Smooth muscle cell (in vitro differentiated cells): ENCODE measurements around the gene EPB41L1. TPM values are rescaled to one million over a fixed set of nuclear protein-coding genes. Genes with fewer than 3 reads are reported as not detected.

Source experiments
- DNase-seq: peaks from one replicate; lab custom pipeline; 2025; ENCODE audit not compliant: unreplicated experiment; lab: John Stamatoyannopoulos, UW
- H2AFZ ChIP-seq: fragments of 200-600 bp; sonication (generic); 2 replicates; pipeline ENCODE4 v1.6.0; 2016; ENCODE audit warnings: antibody characterized with exemption, low read depth, mild to moderate bottlenecking
- H3F3A ChIP-seq: fragments of 200-600 bp; sonication (generic); 2 replicates; pipeline ENCODE4 v1.6.0; 2017; ENCODE audit warnings: antibody characterized with exemption, low read depth
- H3K27ac ChIP-seq: fragments of 200-600 bp; sonication (generic); 2 replicates; pipeline ENCODE4 v1.5.1; 2016; ENCODE audit warnings: low read depth, mild to moderate bottlenecking
- H3K27me3 ChIP-seq: fragments of 200-600 bp; sonication (generic); 2 replicates; pipeline ENCODE4 v1.6.1; 2016; ENCODE audit warnings: low read depth, mild to moderate bottlenecking
- H3K36me3 ChIP-seq: fragments of 200-600 bp; sonication (generic); 2 replicates; pipeline ENCODE4 v1.5.1; 2016; ENCODE audit warnings: low read depth
- H3K4me1 ChIP-seq: fragments of 200-600 bp; sonication (generic); 2 replicates; pipeline ENCODE4 v1.5.1; 2016; ENCODE audit warnings: low read depth
- H3K4me2 ChIP-seq: fragments of 200-600 bp; sonication (generic); 2 replicates; pipeline ENCODE4 v1.6.0; 2016; ENCODE audit warnings: mild to moderate bottlenecking
- H3K4me3 ChIP-seq: fragments of 200-600 bp; sonication (generic); 2 replicates; pipeline ENCODE4 v1.5.1; 2016; ENCODE audit warnings: mild to moderate bottlenecking
- H3K79me2 ChIP-seq: fragments of 200-600 bp; sonication (generic); 2 replicates; pipeline ENCODE4 v1.6.0; 2016; ENCODE audit warnings: low read depth, mild to moderate bottlenecking
- H3K9ac ChIP-seq: fragments of 200-600 bp; sonication (generic); 2 replicates; pipeline ENCODE4 v1.6.0; 2016; ENCODE audit warnings: low read depth
- H3K9me3 ChIP-seq: fragments of 200-600 bp; sonication (generic); replicated peaks from 2 replicates; pipeline ENCODE4 v1.5.1; 2016; ENCODE audit warnings: low read depth
- H4K20me1 ChIP-seq: fragments of 200-600 bp; sonication (generic); 2 replicates; pipeline ENCODE4 v1.6.0; 2016; ENCODE audit warnings: low read depth
- WGBS: methylation state at CpG from one replicate; pipeline ENCODE4 v1.1.7; 2016; ENCODE audit warnings: low lambda C conversion rate; 5-methylcytosine and 5-hydroxymethylcytosine counted together
- polyA plus RNA-seq: library from polyadenylated mRNA; unstranded; fragments of >200 nt; fragmentation: Nextera tagmentation; extraction: Ambion mirVana; gene quantifications from 2 replicates; pipeline ENCODE4 v1.2.1, GENCODE V29; 2016
- total RNA-seq: library from RNA; depleted of rRNA; stranded (reverse); fragments of >200 nt; gene quantifications from 2 replicates; pipeline ENCODE4 v1.2.3, GENCODE V29; 2014
- TF ChIP-seq, protein P1 (sequence below): fragments of 200-600 bp; sonication (generic); IDR thresholded peaks from 2 replicates; pipeline ENCODE4 v1.5.1; 2017; ENCODE audit warnings: borderline replicate concordance, mild to moderate bottlenecking, antibody characterized with exemption; ENCODE audit not compliant: insufficient read depth, poor library complexity, severe bottlenecking

The EPB41L1 gene
- total and polyA plus RNA-seq, 2 experiments from 2014 or later: 14.8 to 18.0 TPM

DNA sequence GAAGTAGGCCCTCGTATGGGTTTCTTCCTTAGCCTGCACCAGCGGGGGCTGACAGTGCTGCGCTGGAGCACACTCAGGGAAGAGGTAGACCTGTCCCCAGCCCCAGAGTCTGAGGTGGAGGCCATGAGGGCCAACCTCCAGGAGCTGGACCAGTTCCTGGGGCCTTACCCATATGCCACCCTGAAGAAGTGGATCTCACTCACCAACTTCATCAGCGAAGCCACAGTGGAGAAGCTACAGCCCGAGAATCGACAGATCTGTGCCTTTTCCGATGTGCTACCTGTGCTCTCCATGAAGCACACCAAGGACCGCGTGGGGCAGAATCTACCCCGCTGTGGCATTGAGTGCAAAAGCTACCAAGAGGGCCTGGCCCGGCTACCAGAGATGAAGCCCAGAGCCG lies 85.5 kb downstream of the EPB41L1 start:
- Histone ChIP-seq H3F3A (no peaks in the 10 kb centered on the region), H2AFZ (no peak overlapping the region), H3K9me3 (no peaks in the 10 kb centered on the region), H3K4me3 (no peak overlapping the region), H3K27me3 (no peaks in the 10 kb centered on the region), H3K9ac (no peak overlapping the region), H3K4me2 (no peak overlapping the region), H4K20me1 (peaks cover 29% of the 10 kb centered on the region), H3K4me1 (peaks cover 7% of the 10 kb centered on the region), H3K27ac (no peak overlapping the region), H3K79me2 (peaks cover 63% of the 10 kb centered on the region), H3K36me3 (peaks cover 8% of the 10 kb centered on the region)
- TF ChIP-seq, protein P1, sequence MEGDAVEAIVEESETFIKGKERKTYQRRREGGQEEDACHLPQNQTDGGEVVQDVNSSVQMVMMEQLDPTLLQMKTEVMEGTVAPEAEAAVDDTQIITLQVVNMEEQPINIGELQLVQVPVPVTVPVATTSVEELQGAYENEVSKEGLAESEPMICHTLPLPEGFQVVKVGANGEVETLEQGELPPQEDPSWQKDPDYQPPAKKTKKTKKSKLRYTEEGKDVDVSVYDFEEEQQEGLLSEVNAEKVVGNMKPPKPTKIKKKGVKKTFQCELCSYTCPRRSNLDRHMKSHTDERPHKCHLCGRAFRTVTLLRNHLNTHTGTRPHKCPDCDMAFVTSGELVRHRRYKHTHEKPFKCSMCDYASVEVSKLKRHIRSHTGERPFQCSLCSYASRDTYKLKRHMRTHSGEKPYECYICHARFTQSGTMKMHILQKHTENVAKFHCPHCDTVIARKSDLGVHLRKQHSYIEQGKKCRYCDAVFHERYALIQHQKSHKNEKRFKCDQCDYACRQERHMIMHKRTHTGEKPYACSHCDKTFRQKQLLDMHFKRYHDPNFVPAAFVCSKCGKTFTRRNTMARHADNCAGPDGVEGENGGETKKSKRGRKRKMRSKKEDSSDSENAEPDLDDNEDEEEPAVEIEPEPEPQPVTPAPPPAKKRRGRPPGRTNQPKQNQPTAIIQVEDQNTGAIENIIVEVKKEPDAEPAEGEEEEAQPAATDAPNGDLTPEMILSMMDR: no peak
- 97% methylated on average over 12 of the region's 12 CpGs for WGBS
- no peak for DNase-seq

DNA sequence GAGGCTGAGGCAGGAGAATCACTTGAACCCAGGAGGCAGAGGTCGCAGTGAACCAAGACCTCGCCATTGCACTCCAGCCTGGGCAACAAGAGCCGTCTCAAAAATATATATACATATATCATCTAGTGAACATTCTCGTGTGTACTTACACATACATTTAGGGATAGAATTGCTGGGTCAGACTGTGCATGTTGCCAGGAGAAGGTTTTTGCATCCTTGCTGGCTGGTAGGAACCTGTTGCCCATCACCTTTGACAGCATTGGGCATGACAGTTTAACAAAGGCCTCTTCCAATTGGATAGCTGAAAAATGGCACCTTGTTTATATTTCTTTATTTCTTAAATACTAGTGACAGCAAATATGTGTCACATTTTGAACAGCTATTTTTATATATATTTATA lies 87.1 kb downstream of the EPB41L1 start:
- H3K9me3 ChIP-seq: no peaks in the 10 kb centered on the region
- H4K20me1 ChIP-seq: peaks cover 35% of the 10 kb centered on the region
- H3K36me3 ChIP-seq: peaks cover 15% of the 10 kb centered on the region
- H3K27me3 ChIP-seq: no peaks in the 10 kb centered on the region
- no peak overlapping the region for H3K27ac ChIP-seq
- WGBS: 96% methylated on average over 4 of the region's 4 CpGs
- no peak overlapping the region for H3K9ac ChIP-seq
- no peak overlapping the region for H2AFZ ChIP-seq
- peaks cover 58% of the 10 kb centered on the region for H3K79me2 ChIP-seq
- no peak overlapping the region for H3K4me2 ChIP-seq
- no peaks in the 10 kb centered on the region for H3F3A ChIP-seq
- no peak for DNase-seq
- H3K4me1 ChIP-seq: peaks cover 7% of the 10 kb centered on the region
- H3K4me3 ChIP-seq: no peak overlapping the region
- TF ChIP-seq, protein P1: no peak

DNA sequence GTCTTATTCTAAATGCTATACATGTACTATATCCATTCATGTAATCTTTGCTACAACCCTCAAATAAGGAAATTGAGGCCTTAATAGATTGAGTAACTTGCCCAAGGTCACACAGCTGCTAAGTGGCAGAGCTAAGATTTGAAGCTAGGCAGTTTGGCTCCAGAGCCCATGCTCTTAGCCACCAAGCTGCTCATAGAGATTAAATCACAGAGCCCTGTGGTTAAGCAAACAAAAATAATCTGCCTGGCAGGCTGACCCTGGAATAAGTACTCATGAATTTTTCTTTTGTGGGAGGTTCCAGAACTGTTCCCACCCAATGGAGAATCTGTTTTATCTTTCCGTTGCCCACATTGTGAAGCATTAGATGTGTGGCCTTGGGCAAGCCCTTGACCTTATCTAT lies 89.2 kb downstream of the EPB41L1 start:
- H4K20me1 ChIP-seq: peaks cover 50% of the 10 kb centered on the region
- H2AFZ ChIP-seq: no peak overlapping the region
- H3K79me2 ChIP-seq: peaks cover 37% of the 10 kb centered on the region
- TF ChIP-seq, protein P1: no peak
- 85% methylated on average over 1 of the region's 1 CpG for WGBS
- H3K4me3 ChIP-seq: no peak overlapping the region
- no peak overlapping the region for H3K4me2 ChIP-seq
- H3K4me1 ChIP-seq: no peaks in the 10 kb centered on the region
- no peak overlapping the region for H3K9ac ChIP-seq
- H3K27me3 ChIP-seq: no peaks in the 10 kb centered on the region
- H3K27ac ChIP-seq: no peak overlapping the region
- DNase-seq: no peak
- no peaks in the 10 kb centered on the region for H3K9me3 ChIP-seq
- H3K36me3 ChIP-seq: peaks cover 20% of the 10 kb centered on the region
- H3F3A ChIP-seq: no peaks in the 10 kb centered on the region

DNA sequence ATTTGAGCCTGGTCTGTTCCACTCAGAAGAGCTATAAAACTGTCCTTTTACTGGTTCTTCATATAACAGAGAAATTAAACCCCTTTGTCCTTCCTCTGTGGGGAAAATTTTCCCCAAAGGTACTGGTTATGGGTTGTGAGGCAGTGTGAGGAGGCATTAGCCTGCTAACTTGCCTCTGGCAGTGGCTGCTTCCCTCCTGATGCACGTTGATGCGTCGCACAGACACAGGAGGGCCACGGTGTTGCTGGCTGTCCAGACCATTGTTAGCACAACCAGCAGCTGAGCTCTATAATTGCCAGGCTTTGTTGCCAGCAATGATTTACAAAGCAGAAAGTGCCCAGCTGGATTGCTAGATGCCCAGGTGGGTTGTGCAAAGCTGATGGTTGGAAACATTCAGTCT lies 91.9 kb downstream of the EPB41L1 start:
- DNase-seq: no peak
- Histone ChIP-seq H3K27ac (no peak overlapping the region), H3K79me2 (peaks cover 22% of the 10 kb centered on the region), H3K4me3 (no peak overlapping the region), H4K20me1 (peaks cover 66% of the 10 kb centered on the region), H3F3A (no peaks in the 10 kb centered on the region), H3K27me3 (no peaks in the 10 kb centered on the region), H3K9me3 (no peaks in the 10 kb centered on the region), H3K4me1 (peaks cover 7% of the 10 kb centered on the region), H3K9ac (no peak overlapping the region), H3K4me2 (no peak overlapping the region), H2AFZ (no peak overlapping the region), H3K36me3 (peaks cover 17% of the 10 kb centered on the region)
- TF ChIP-seq, protein P1: no peak
- WGBS: 93% methylated on average over 4 of the region's 4 CpGs
